Upper lobe of right lung (tissue), 1 donor: Measurements from ENCODE around the gene SRSF6. TPM values are rescaled to one million over a fixed set of nuclear protein-coding genes. Genes with fewer than 3 reads are reported as not detected.
"Not testable (repeated sequence)": the region's sequence is repeated elsewhere in the genome, so short reads cannot be mapped to it uniquely, and the experiment has no call there.

Experiments
- ATAC-seq: fragments of 200-7000 bp; cut with Tn5 transposase; one replicate; pipeline ENCODE4 v1.9.1; 2020; ENCODE audit warnings: mild to moderate bottlenecking, moderate library complexity
- DNase-seq: peaks from one replicate; pipeline ENCODE4 v3.0.0-alpha.2; 2020
- H3K27ac ChIP-seq: fragments of 200-600 bp; one replicate; pipeline ENCODE4 v1.8.0; 2022
- H3K27me3 ChIP-seq: fragments of 200-600 bp; one replicate; pipeline ENCODE4 v1.8.0; 2022; ENCODE audit warnings: mild to moderate bottlenecking
- H3K36me3 ChIP-seq: fragments of 200-600 bp; one replicate; pipeline ENCODE4 v1.8.0; 2022
- H3K4me1 ChIP-seq: fragments of 200-600 bp; one replicate; pipeline ENCODE4 v1.8.0; 2022
- H3K4me3 ChIP-seq: fragments of 200-600 bp; one replicate; pipeline ENCODE4 v1.8.0; 2022; ENCODE audit warnings: mild to moderate bottlenecking
- H3K9me3 ChIP-seq: fragments of 200-600 bp; one replicate; pipeline ENCODE4 v1.8.0; 2022
- intact Hi-C: fragments of 100-400 bp; cut with DNase I; formaldehyde crosslinking; loops from one replicate; pipeline ENCODE4 v1.11.0; 2022
- total RNA-seq: library from RNA; stranded (reverse); fragmentation: NEBNext Ultra II Directional; extraction: Animal tissue kit (Norgen Biotek cat#: 25700); gene quantifications from one replicate; pipeline ENCODE4 v1.2.1, GENCODE V29; 2021
- TF ChIP-seq, protein P1 (sequence below): fragments of 200-600 bp; IDR thresholded peaks from one replicate; pipeline ENCODE4 v1.8.0; 2022; ENCODE audit warnings: antibody characterized with exemption
- donor health status: DM: no; HTN: yes; CAD: no; lungs with severe emphysema.

The SRSF6 gene
- total RNA-seq, 1 donor from 2014 or later, result 145 TPM

DNA sequence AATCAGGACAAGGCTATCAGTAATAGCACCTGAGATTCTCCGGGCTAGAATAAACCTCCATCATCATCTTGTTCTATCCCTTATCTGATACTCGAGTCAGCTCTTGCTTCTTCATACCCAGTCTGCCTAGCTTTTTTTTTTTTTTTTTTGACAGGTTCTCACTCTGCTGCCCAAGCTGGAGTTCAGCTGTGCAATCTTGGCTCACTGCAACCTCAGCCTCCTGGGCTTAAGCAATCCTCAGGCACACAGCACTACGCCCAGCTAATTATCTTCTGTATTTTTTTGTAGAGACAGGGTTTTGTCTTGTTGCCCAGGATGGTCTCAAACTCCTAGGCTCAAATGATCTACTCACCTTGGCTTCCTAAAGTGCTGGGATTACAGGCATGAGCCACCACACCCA, 19.5 kb downstream of the SRSF6 start:
- intact Hi-C loops, result no loop called here
- no peaks in the 10 kb centered on the region for H3K36me3 ChIP-seq
- no peak overlapping the region for H3K4me3 ChIP-seq
- no peaks in the 10 kb centered on the region for H3K9me3 ChIP-seq
- TF ChIP-seq, protein P1, sequence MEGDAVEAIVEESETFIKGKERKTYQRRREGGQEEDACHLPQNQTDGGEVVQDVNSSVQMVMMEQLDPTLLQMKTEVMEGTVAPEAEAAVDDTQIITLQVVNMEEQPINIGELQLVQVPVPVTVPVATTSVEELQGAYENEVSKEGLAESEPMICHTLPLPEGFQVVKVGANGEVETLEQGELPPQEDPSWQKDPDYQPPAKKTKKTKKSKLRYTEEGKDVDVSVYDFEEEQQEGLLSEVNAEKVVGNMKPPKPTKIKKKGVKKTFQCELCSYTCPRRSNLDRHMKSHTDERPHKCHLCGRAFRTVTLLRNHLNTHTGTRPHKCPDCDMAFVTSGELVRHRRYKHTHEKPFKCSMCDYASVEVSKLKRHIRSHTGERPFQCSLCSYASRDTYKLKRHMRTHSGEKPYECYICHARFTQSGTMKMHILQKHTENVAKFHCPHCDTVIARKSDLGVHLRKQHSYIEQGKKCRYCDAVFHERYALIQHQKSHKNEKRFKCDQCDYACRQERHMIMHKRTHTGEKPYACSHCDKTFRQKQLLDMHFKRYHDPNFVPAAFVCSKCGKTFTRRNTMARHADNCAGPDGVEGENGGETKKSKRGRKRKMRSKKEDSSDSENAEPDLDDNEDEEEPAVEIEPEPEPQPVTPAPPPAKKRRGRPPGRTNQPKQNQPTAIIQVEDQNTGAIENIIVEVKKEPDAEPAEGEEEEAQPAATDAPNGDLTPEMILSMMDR, result no peak
- H3K27ac ChIP-seq, result no peak overlapping the region
- no peaks in the 10 kb centered on the region for H3K4me1 ChIP-seq
- no peak for DNase-seq
- no peaks in the 10 kb centered on the region for H3K27me3 ChIP-seq
- no peak for ATAC-seq

DNA sequence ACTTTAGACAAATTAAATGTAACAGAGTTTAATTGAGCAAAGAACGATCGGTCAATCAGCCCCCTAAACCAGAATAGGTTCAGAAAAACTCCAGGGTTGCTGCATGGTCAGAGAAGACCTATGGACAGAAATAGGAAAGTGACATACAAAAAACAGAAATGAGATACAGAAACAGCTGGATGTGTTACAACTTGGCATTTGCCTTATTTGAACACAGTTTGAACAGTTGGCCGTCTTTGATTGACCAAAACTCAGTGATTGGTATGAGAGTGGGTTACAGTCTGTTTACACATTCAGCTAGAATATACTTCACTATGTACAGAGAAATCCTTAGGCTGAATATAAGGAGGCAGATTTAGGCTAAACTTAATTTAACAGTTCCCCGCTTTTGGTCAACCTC, 19.9 kb downstream of the SRSF6 start:
- no peaks in the 10 kb centered on the region for H3K27me3 ChIP-seq
- no peaks in the 10 kb centered on the region for H3K36me3 ChIP-seq
- no peak for DNase-seq
- H3K4me3 ChIP-seq, result no peak overlapping the region
- no peaks in the 10 kb centered on the region for H3K4me1 ChIP-seq
- no peaks in the 10 kb centered on the region for H3K9me3 ChIP-seq
- ATAC-seq, result no peak
- H3K27ac ChIP-seq, result no peak overlapping the region
- intact Hi-C loops, result no loop called here
- TF ChIP-seq, protein P1, result no peak

DNA sequence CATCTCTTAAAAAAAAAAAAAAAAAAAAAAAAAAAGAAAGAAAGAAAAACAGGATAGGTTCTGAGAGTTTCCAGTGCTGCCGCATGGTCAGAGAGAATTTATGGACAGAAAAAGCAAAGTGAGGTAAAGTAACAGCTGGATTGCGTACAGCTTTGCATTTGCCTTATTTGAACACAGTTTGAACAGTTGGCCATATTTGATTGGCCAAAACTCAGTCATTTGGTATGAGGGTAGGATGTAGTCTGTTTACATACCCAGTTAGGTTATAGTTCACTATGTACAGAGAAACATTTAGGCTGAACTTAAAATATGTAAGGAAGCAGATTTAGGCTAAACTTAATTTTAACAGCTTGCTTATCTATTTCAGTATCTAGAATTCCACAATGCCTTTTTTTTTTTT, 32.3 kb downstream of the SRSF6 start:
- no peaks in the 10 kb centered on the region for H3K4me1 ChIP-seq
- TF ChIP-seq, protein P1, result no peak
- no peaks in the 10 kb centered on the region for H3K27me3 ChIP-seq
- no peaks in the 10 kb centered on the region for H3K9me3 ChIP-seq
- no peak for DNase-seq
- no peak for ATAC-seq
- H3K27ac ChIP-seq, result no peak overlapping the region
- intact Hi-C loops, result no loop called here
- H3K4me3 ChIP-seq, result no peak overlapping the region
- no peaks in the 10 kb centered on the region for H3K36me3 ChIP-seq

DNA sequence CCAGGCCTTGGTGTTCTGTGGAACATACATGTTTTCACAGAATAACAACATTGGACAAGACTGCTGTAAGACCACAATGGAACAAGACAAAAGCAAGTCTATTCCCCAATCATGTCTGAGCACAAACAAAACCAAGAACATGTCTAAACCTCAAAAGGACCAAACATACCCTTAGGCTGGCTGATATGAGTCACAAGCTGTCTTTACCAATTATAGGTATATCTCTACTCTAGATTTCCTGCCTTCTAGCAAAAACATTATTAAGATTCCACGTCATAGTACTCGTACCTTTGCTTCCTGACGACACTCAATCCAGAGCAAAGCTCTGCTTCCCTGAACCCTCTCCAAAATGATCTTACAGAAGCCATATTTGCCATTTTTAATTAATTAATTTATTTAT, 34.4 kb downstream of the SRSF6 start:
- TF ChIP-seq, protein P1, result no peak
- Histone ChIP-seq H3K27ac (no peak overlapping the region), H3K4me3 (no peak overlapping the region), H3K27me3 (no peaks in the 10 kb centered on the region), H3K9me3 (no peaks in the 10 kb centered on the region), H3K36me3 (no peaks in the 10 kb centered on the region), H3K4me1 (no peaks in the 10 kb centered on the region)
- no peak for ATAC-seq
- intact Hi-C loops, result no loop called here
- no peak for DNase-seq

DNA sequence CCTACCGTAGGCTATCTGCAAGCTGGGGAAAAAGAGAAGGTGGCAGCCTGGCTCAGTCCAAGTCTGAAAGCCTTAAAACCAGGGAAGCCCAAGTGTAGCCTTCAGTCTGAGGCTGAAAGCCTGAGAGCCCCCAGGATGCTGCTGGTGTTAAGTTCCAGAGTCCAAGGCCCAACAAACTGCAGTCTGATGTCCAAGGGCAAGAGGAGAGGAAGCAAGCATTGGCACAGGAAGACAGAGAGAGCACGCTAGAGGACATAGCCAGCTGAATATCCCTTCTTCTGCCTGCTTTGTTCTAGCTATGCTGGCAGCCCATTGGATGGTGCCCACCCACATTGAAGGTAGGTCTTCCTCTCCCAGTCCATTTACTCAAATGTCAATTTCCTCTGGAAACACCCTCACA, 37.7 kb downstream of the SRSF6 start:
- Histone ChIP-seq H3K36me3 (no peaks in the 10 kb centered on the region), H3K4me3 (no peak overlapping the region), H3K27ac (no peak overlapping the region), H3K4me1 (no peaks in the 10 kb centered on the region), H3K9me3 (no peaks in the 10 kb centered on the region), H3K27me3 (no peaks in the 10 kb centered on the region)
- no peak for ATAC-seq
- intact Hi-C loops, result no loop called here
- TF ChIP-seq, protein P1, result no peak
- DNase-seq, result no peak

DNA sequence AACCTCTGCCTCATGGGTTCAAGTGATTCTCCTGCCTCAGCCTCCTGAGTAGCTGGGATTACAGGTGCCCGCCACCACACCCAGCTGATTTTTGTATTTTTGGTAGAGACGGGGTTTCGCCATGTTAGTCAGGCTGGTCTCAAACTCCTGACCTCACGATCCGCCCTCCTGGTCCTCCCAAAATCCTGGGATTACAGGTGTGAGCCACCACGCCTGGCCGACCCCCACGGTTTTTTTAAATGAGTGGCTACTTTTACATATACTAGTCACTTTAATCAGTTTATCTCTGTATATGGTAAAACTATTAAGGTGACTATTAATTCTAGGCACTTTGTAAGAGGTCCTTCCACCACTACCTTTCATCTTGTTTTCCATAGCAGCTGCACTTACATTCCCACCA, 44.3 kb downstream of the SRSF6 start:
- H3K36me3 ChIP-seq, H3K27ac ChIP-seq, H3K27me3 ChIP-seq, ATAC-seq, H3K4me3 ChIP-seq, intact Hi-C loops, DNase-seq, H3K4me1 ChIP-seq, H3K9me3 ChIP-seq: not testable (repeated sequence)
